Cerebellar nuclear complex (tissue), 1 donor: Measurements from ENCODE around the gene ACAD11.
"Not testable (repeated sequence)": the region's sequence is repeated elsewhere in the genome, so short reads cannot be mapped to it uniquely, and the experiment has no call there.

Experiments
- DNase-seq, 2 experiments: peaks; one replicate each; lab custom pipeline; 2025; lab: John Stamatoyannopoulos, UW

ACAD11 gene

GRCh38 chr3:132652640-132653270, 6.9 kb downstream of the ACAD11 start:
- no peak for DNase-seq

- DNase-seq = no peak
Observed at GRCh38 chr3:132650153-132650552, 9.5 kb downstream of the ACAD11 start.

- DNase-seq = no peak
Observed at GRCh38 chr3:132645058-132645457, 14.6 kb downstream of the ACAD11 start.

GRCh38 chr3:132643366-132643765, 16.2 kb downstream of the ACAD11 start:
- no peak for DNase-seq

GRCh38 chr3:132642539-132642847, 17.1 kb downstream of the ACAD11 start:
- DNase-seq = no peak

- DNase-seq = no peak
Observed at GRCh38 chr3:132641837-132642538, 17.6 kb downstream of the ACAD11 start.

GRCh38 chr3:132641427-132641826, 18.2 kb downstream of the ACAD11 start:
- DNase-seq = not testable (repeated sequence)

- no peak for DNase-seq
Observed at GRCh38 chr3:132638706-132639105, 20.9 kb downstream of the ACAD11 start.

GRCh38 chr3:132637590-132637989, 22.0 kb downstream of the ACAD11 start:
- DNase-seq = no peak

GRCh38 chr3:132635052-132635451, 24.6 kb downstream of the ACAD11 start:
- no peak for DNase-seq

GRCh38 chr3:132630612-132631011, 29.0 kb downstream of the ACAD11 start:
- DNase-seq = no peak

- DNase-seq = no peak
Observed at GRCh38 chr3:132629928-132630327, 29.7 kb downstream of the ACAD11 start.

GRCh38 chr3:132628157-132628556, 31.5 kb downstream of the ACAD11 start:
- DNase-seq = no peak

GRCh38 chr3:132626955-132627354, 32.7 kb downstream of the ACAD11 start:
- no peak for DNase-seq

GRCh38 chr3:132625613-132626012, 34.0 kb downstream of the ACAD11 start:
- DNase-seq = no peak

GRCh38 chr3:132624790-132625189, 34.8 kb downstream of the ACAD11 start:
- DNase-seq = no peak

GRCh38 chr3:132623646-132624045, 36.0 kb downstream of the ACAD11 start:
- no peak for DNase-seq

GRCh38 chr3:132622761-132623160, 36.8 kb downstream of the ACAD11 start:
- no peak for DNase-seq

GRCh38 chr3:132622148-132622547, 37.5 kb downstream of the ACAD11 start:
- DNase-seq = no peak

GRCh38 chr3:132616780-132617179, 42.8 kb downstream of the ACAD11 start:
- DNase-seq = no peak

GRCh38 chr3:132615881-132616280, 43.7 kb downstream of the ACAD11 start:
- DNase-seq = no peak

- DNase-seq = not testable (repeated sequence)
Observed at GRCh38 chr3:132615301-132615700, 44.3 kb downstream of the ACAD11 start.

- DNase-seq = not testable (repeated sequence)
Observed at GRCh38 chr3:132606620-132607019, 53.0 kb downstream of the ACAD11 start.

- DNase-seq = no peak
Observed at GRCh38 chr3:132606085-132606484, 53.5 kb downstream of the ACAD11 start.
